HUES48 (cell line): ENCODE measurements around the gene OSBP2.

Experiments
- H3K27ac ChIP-seq: one replicate; pipeline ENCODE4 v1.7.0; 2013; ENCODE audit warnings: low read depth, low read length, inconsistent platforms
- H3K27me3 ChIP-seq: 2 replicates; pipeline ENCODE4 v1.6.1; 2013; ENCODE audit warnings: mild to moderate bottlenecking, low read length; ENCODE audit not compliant: control insufficient read depth, insufficient read depth
- H3K36me3 ChIP-seq: 2 replicates; pipeline ENCODE4 v1.6.1; 2013; ENCODE audit warnings: low read length; ENCODE audit not compliant: control insufficient read depth, insufficient read depth
- H3K4me1 ChIP-seq: 2 replicates; pipeline ENCODE4 v1.6.1; 2013; ENCODE audit warnings: mild to moderate bottlenecking, low read length; ENCODE audit not compliant: control insufficient read depth, insufficient read depth
- H3K4me3 ChIP-seq: 2 replicates; pipeline ENCODE4 v1.5.1; 2013; ENCODE audit warnings: mild to moderate bottlenecking, low read depth, low read length
- H3K9ac ChIP-seq: 2 replicates; pipeline ENCODE4 v1.6.1; 2013; ENCODE audit warnings: mild to moderate bottlenecking, low read depth, low read length, moderate library complexity
- H3K9me3 ChIP-seq: 2 replicates; pipeline ENCODE4 v1.6.1; 2013; ENCODE audit warnings: low read length; ENCODE audit not compliant: control insufficient read depth, insufficient read depth

OSBP2 gene

GRCh38 chr22:30861688-30862552 lies 167.2 kb downstream of the OSBP2 start:
- Histone ChIP-seq H3K4me1 (no peaks in the 10 kb centered on the region; the same call in 1 of the 2 replicates), H3K4me3 (no peak overlapping the region), H3K36me3 (no peaks in the 10 kb centered on the region), H3K27me3 (no peaks in the 10 kb centered on the region), H3K27ac (no peak overlapping the region), H3K9ac (no peak overlapping the region), H3K9me3 (no peaks in the 10 kb centered on the region)

GRCh38 chr22:30863081-30863833 lies 168.6 kb downstream of the OSBP2 start:
- H3K36me3 ChIP-seq = no peaks in the 10 kb centered on the region
- H3K4me3 ChIP-seq = no peak overlapping the region
- no peaks in the 10 kb centered on the region for H3K9me3 ChIP-seq
- no peaks in the 10 kb centered on the region; the same call in 1 of the 2 replicates for H3K4me1 ChIP-seq
- H3K27ac ChIP-seq = no peak overlapping the region
- no peaks in the 10 kb centered on the region for H3K27me3 ChIP-seq
- no peak overlapping the region for H3K9ac ChIP-seq

GRCh38 chr22:30864441-30865420 lies 170.1 kb downstream of the OSBP2 start:
- H3K27me3 ChIP-seq = no peaks in the 10 kb centered on the region
- no peaks in the 10 kb centered on the region; the same call in 1 of the 2 replicates for H3K4me1 ChIP-seq
- no peaks in the 10 kb centered on the region for H3K9me3 ChIP-seq
- H3K4me3 ChIP-seq = no peak overlapping the region
- H3K36me3 ChIP-seq = no peaks in the 10 kb centered on the region
- no peak overlapping the region for H3K27ac ChIP-seq
- no peak overlapping the region for H3K9ac ChIP-seq

GRCh38 chr22:30865656-30866055 lies 171.0 kb downstream of the OSBP2 start:
- H3K4me3 ChIP-seq = no peak overlapping the region
- no peak overlapping the region for H3K27ac ChIP-seq
- H3K9ac ChIP-seq = no peak overlapping the region
- no peaks in the 10 kb centered on the region; the same call in 1 of the 2 replicates for H3K4me1 ChIP-seq
- H3K36me3 ChIP-seq = no peaks in the 10 kb centered on the region
- H3K27me3 ChIP-seq = no peaks in the 10 kb centered on the region
- no peaks in the 10 kb centered on the region for H3K9me3 ChIP-seq

- Histone ChIP-seq H3K4me1 (no peaks in the 10 kb centered on the region; the same call in 1 of the 2 replicates), H3K9ac (no peak overlapping the region), H3K27ac (no peak overlapping the region), H3K4me3 (no peak overlapping the region), H3K36me3 (no peaks in the 10 kb centered on the region), H3K27me3 (no peaks in the 10 kb centered on the region), H3K9me3 (no peaks in the 10 kb centered on the region)
Measured at GRCh38 chr22:30866216-30866615, 171.5 kb downstream of the OSBP2 start.

GRCh38 chr22:30866811-30867271 lies 172.2 kb downstream of the OSBP2 start:
- no peaks in the 10 kb centered on the region for H3K9me3 ChIP-seq
- no peaks in the 10 kb centered on the region; the same call in 1 of the 2 replicates for H3K4me1 ChIP-seq
- H3K27me3 ChIP-seq = no peaks in the 10 kb centered on the region
- no peaks in the 10 kb centered on the region for H3K36me3 ChIP-seq
- H3K9ac ChIP-seq = no peak overlapping the region
- no peak overlapping the region for H3K4me3 ChIP-seq
- no peak overlapping the region for H3K27ac ChIP-seq

- H3K9ac ChIP-seq = no peak overlapping the region
- H3K4me1 ChIP-seq = no peaks in the 10 kb centered on the region; the same call in 1 of the 2 replicates
- no peaks in the 10 kb centered on the region for H3K9me3 ChIP-seq
- no peak overlapping the region for H3K27ac ChIP-seq
- no peak overlapping the region for H3K4me3 ChIP-seq
- H3K36me3 ChIP-seq = no peaks in the 10 kb centered on the region
- no peaks in the 10 kb centered on the region for H3K27me3 ChIP-seq
Measured at GRCh38 chr22:30867746-30868662, 173.3 kb downstream of the OSBP2 start.

- Histone ChIP-seq H3K9me3 (no peaks in the 10 kb centered on the region), H3K4me3 (no peak overlapping the region), H3K9ac (no peak overlapping the region), H3K27ac (no peak overlapping the region), H3K27me3 (no peaks in the 10 kb centered on the region), H3K36me3 (no peaks in the 10 kb centered on the region), H3K4me1 (no peaks in the 10 kb centered on the region)
Measured at GRCh38 chr22:30868663-30869385, 174.2 kb downstream of the OSBP2 start.

GRCh38 chr22:30869667-30870395 lies 175.2 kb downstream of the OSBP2 start:
- Histone ChIP-seq H3K27me3 (no peaks in the 10 kb centered on the region), H3K9me3 (no peaks in the 10 kb centered on the region), H3K4me3 (no peak overlapping the region), H3K36me3 (no peaks in the 10 kb centered on the region), H3K9ac (no peak overlapping the region), H3K27ac (no peak overlapping the region), H3K4me1 (no peaks in the 10 kb centered on the region)
